Stomach (tissue), 4 donors: ENCODE results near the gene ROBO1.

ENCODE experiments used
- CTCF ChIP-seq, 7 experiments: fragments of 450-650 bp in 4 of 7; fragments of 200-600 bp in 3 of 7; sonication (generic) in 3 of 7; IDR thresholded peaks; one replicate each; pipeline ENCODE4 v1.5.1; 2016 to 2019; ENCODE audit warnings: antibody characterized with exemption in 7 of 7, control low read depth in 2 of 7, mild to moderate bottlenecking in 1 of 7
- EP300 ChIP-seq: sonication (generic); formaldehyde crosslinking; IDR thresholded peaks from one replicate; pipeline ENCODE4 v1.6.1; 2017; ENCODE audit warnings: antibody characterized with exemption
- POLR2A ChIP-seq, 4 donors: fragments of 450-650 bp; IDR thresholded peaks; one replicate each; pipeline ENCODE4 v1.6.1; 2016; ENCODE audit warnings: antibody characterized with exemption in 4 of 4, control low read depth in 2 of 4, mild to moderate bottlenecking in 1 of 4, moderate library complexity in 1 of 4
- POLR2AphosphoS5 ChIP-seq, 3 donors: sonication (generic); formaldehyde crosslinking; IDR thresholded peaks; one replicate each; pipeline ENCODE4 v1.6.1; 2016; ENCODE audit warnings: antibody characterized with exemption in 3 of 3

- no peak for TF ChIP-seq POLR2A (IDR thresholded peaks at IDR 0.05)
- TF ChIP-seq CTCF (IDR thresholded peaks at IDR 0.05): no peak
- no peak for TF ChIP-seq EP300
- TF ChIP-seq POLR2AphosphoS5 (IDR thresholded peaks at IDR 0.05): no peak
Measured at GRCh38 chr3:78974181-78974790, 793.5 kb downstream of the ROBO1 start.
